K562 (cell line): ENCODE results near the gene DLST. TPM values are rescaled to one million over a fixed set of nuclear protein-coding genes. Genes with fewer than 3 reads are reported as not detected.

ENCODE experiments used
- ARHGAP35 ChIP-seq: fragments of 450-650 bp; IDR thresholded peaks from 2 replicates; pipeline ENCODE4 v1.6.1; 2018; ENCODE audit not compliant: partially characterized antibody
- CBFB ChIP-seq: sonication (generic); formaldehyde crosslinking; IDR thresholded peaks from 2 replicates; pipeline ENCODE4 v1.4.0; 2020; ENCODE audit warnings: mild to moderate bottlenecking, missing genetic modification reagents
- CREBBP ChIP-seq: IDR thresholded peaks from one replicate; pipeline ENCODE4 v1.6.1; 2012; ENCODE audit warnings: low read depth, mild to moderate bottlenecking, control low read depth, inconsistent platforms, low read length
- EP300 ChIP-seq: IDR thresholded peaks from 2 replicates; pipeline ENCODE4 v1.6.1; 2012; ENCODE audit warnings: low read length, improper control_type of control experiment
- FOXM1 ChIP-seq, 2 experiments: fragments of 450-650 bp in 1 of 2; sonication (generic) in 1 of 2; formaldehyde crosslinking in 1 of 2; IDR thresholded peaks; 2 replicates each; pipeline versions ENCODE4 v1.6.1 to v1.9.0; 2017 to 2022; ENCODE audit warnings: low read depth in 2 of 2, mild to moderate bottlenecking in 2 of 2, missing genetic modification reagents in 1 of 2, moderate library complexity in 1 of 2
- GABPA ChIP-seq: fragments of 200-800 bp; sonication (Bioruptor generic); conservative IDR thresholded peaks from 2 replicates; pipeline ENCODE4 v1.6.1; 2016; ENCODE audit warnings: low read depth, missing genetic modification characterization, missing compliant biosample characterization
- IFI16 ChIP-seq: fragments of 250-450 bp; sonication (Bioruptor Pico); IDR thresholded peaks from 2 replicates; pipeline ENCODE4 v2.1.2; 2022; ENCODE audit warnings: mild to moderate bottlenecking, inconsistent platforms
- NCOA4 ChIP-seq: fragments of 450-650 bp; IDR thresholded peaks from 2 replicates; pipeline ENCODE4 v1.6.1; 2018; ENCODE audit warnings: mild to moderate bottlenecking; ENCODE audit not compliant: partially characterized antibody
- NFIX ChIP-seq: fragments of 250-450 bp; sonication (Bioruptor Pico); IDR thresholded peaks from 2 replicates; pipeline ENCODE4 v1.4.0; 2020; ENCODE audit warnings: low read depth, mild to moderate bottlenecking, moderate library complexity
- NR4A1 ChIP-seq, 2 experiments: fragments of 250-450 bp in 1 of 2; fragments of 450-650 bp in 1 of 2; sonication (Bioruptor Pico) in 1 of 2; IDR thresholded peaks; 2 replicates each; pipeline versions ENCODE4 v1.4.0 to v1.6.1; 2016 to 2020; ENCODE audit warnings: mild to moderate bottlenecking in 2 of 2, missing compliant biosample characterization in 1 of 2, missing genetic modification characterization in 1 of 2, moderate library complexity in 1 of 2
- RBBP5 ChIP-seq: fragments of 200-600 bp; sonication (generic); IDR thresholded peaks from 2 replicates; pipeline ENCODE4 v1.6.1; 2012; ENCODE audit warnings: borderline replicate concordance, mild to moderate bottlenecking, low read length, control low read depth, inconsistent platforms; ENCODE audit not compliant: insufficient read depth, poor library complexity, severe bottlenecking
- RBM14 ChIP-seq: fragments of 200-400 bp; formaldehyde crosslinking; IDR thresholded peaks from 2 replicates; pipeline ENCODE4 v1.6.1; 2018; ENCODE audit warnings: low read depth, mild to moderate bottlenecking, low read length, moderate library complexity, borderline replicate concordance; ENCODE audit not compliant: insufficient read depth
- SMAD1 ChIP-seq: fragments of 150-350 bp; IDR thresholded peaks from 2 replicates; pipeline ENCODE4 v1.6.1; 2014; ENCODE audit warnings: low read length, low read depth; ENCODE audit not compliant: partially characterized antibody
- ZKSCAN3 ChIP-seq: fragments of 250-450 bp; sonication (Bioruptor Pico); IDR thresholded peaks from 2 replicates; pipeline ENCODE4 v1.4.0; 2020
- ZNF165 ChIP-seq: fragments of 250-450 bp; sonication (Bioruptor Pico); IDR thresholded peaks from 2 replicates; pipeline ENCODE4 v1.4.0; 2020; ENCODE audit warnings: borderline replicate concordance
- ZNF644 ChIP-seq: fragments of 200-800 bp; sonication (Bioruptor generic); IDR thresholded peaks from 2 replicates; pipeline ENCODE4 v1.6.1; 2016; ENCODE audit warnings: low read depth, missing genetic modification characterization, missing compliant biosample characterization
- polyA plus RNA-seq, 8 experiments: library from polyadenylated mRNA; depleted of rRNA in 4 of 8; stranded (reverse) in 5 of 8; unstranded in 3 of 8; fragments of >200 nt; fragmentation: Nextera tagmentation in 2 of 8; fragmentation: Illumina TruSeq in 1 of 8; extraction: Ambion mirVana in 2 of 8; extraction: Trizol in 1 of 8; gene quantifications; 2 replicates each; pipeline versions ENCODE4 v1.2.1 to v1.2.3, GENCODE V29; 2011 to 2014; ENCODE audit warnings: inconsistent platforms in 1 of 8, missing spikeins in 1 of 8
- total RNA-seq, 7 experiments: library from RNA; depleted of rRNA in 6 of 7; stranded (reverse); fragments of >200 nt in 6 of 7; fragmentation: Illumina TruSeq in 2 of 7; extraction: Trizol in 2 of 7; gene quantifications; 2 replicates each; pipeline versions ENCODE4 v1.2.1 to v1.2.3, GENCODE V29; 2011 to 2021; ENCODE audit warnings: low replicate concordance in 1 of 7
- TF ChIP-seq, protein P1 (sequence below): fragments of 450-650 bp; formaldehyde crosslinking; IDR thresholded peaks from 2 replicates; pipeline ENCODE4 v1.4.0; 2020; ENCODE audit warnings: mild to moderate bottlenecking
- TF ChIP-seq, protein P2 (sequence below), 2 experiments: fragments of 450-650 bp; conservative IDR thresholded peaks; 2 replicates each; pipeline ENCODE4 v1.6.1; 2017; ENCODE audit warnings: mild to moderate bottlenecking in 2 of 2, moderate library complexity in 2 of 2
- TF ChIP-seq, protein P3 (sequence below): fragments of 200-800 bp; sonication (Bioruptor generic); IDR thresholded peaks from 2 replicates; pipeline ENCODE4 v1.6.1; 2016; ENCODE audit warnings: missing genetic modification characterization, missing compliant biosample characterization

The DLST gene
- total and polyA plus RNA-seq, 9 of the 15 experiments (the other 6 are each of a cell fraction or from before 2014, with no cell fraction given): 3.0 to 73.7 (median 45.4) TPM

DNA sequence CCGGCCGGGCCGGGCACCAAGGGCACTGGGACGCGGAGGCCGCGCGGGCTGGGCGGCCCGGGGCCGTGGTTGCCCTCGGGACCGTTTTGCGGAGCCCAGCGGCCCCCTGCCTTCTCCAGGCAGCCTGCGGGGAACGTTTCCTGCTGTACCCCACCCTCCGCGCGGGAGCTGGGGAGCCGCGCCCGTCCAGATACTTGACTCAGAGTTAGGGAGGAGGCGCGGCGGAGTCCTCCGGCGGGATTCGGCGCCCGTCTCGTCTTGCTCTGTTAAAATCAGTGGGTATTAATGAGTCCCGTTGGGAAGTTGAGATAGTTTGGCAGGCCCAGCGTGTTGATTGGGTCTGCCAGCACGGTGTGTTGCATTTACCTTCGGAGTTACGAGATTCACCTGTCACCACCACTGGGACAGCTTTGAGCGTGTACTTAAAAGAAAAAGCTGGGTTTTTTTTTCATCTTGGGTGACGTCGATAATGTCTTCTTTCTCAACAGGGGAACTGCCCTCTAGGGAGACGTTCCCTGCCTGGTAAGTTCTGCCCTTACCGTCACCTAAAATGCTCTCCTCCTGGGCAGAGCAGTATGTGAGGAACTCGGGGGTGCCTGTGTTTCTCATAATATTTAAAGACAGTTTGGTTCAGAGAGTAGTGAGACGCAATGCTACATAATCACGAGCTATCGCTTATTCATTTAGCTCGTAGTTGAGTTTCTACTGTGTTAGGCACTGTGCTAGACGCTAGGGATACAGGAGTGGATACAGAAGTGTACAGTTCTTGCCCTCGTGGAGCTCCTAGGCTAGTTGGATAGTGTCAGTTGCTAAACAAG is 596 bp downstream of the DLST start (continued):
- TF ChIP-seq ZNF644 (tag) (no peak), NR4A1 (CRISPR knock-in tag; IDR thresholded peaks at IDR 0.05) (no peak), NR4A1 (tag; IDR thresholded peaks at IDR 0.05) (no peak), ZNF165 (no peak), NFIX (CRISPR knock-in tag) (no peak), GABPA (tag) (peak; percentile 92), SMAD1 (no peak), CBFB (CRISPR knock-in tag) (no peak), FOXM1 (IDR thresholded peaks at IDR 0.05; ENCODE audit: low read depth) (no peak), FOXM1 (CRISPR knock-in tag; IDR thresholded peaks at IDR 0.05; ENCODE audit: low read depth) (no peak), NCOA4 (no peak), ZKSCAN3 (CRISPR knock-in tag) (no peak), IFI16 (no peak), CREBBP (no peak), RBM14 (no peak), ARHGAP35 (no peak), EP300 (no peak), RBBP5 (peak; percentile 87)
- TF ChIP-seq, protein P1, sequence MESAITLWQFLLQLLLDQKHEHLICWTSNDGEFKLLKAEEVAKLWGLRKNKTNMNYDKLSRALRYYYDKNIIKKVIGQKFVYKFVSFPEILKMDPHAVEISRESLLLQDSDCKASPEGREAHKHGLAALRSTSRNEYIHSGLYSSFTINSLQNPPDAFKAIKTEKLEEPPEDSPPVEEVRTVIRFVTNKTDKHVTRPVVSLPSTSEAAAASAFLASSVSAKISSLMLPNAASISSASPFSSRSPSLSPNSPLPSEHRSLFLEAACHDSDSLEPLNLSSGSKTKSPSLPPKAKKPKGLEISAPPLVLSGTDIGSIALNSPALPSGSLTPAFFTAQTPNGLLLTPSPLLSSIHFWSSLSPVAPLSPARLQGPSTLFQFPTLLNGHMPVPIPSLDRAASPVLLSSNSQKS (CRISPR knock-in tag): no peak
- TF ChIP-seq, protein P2, sequence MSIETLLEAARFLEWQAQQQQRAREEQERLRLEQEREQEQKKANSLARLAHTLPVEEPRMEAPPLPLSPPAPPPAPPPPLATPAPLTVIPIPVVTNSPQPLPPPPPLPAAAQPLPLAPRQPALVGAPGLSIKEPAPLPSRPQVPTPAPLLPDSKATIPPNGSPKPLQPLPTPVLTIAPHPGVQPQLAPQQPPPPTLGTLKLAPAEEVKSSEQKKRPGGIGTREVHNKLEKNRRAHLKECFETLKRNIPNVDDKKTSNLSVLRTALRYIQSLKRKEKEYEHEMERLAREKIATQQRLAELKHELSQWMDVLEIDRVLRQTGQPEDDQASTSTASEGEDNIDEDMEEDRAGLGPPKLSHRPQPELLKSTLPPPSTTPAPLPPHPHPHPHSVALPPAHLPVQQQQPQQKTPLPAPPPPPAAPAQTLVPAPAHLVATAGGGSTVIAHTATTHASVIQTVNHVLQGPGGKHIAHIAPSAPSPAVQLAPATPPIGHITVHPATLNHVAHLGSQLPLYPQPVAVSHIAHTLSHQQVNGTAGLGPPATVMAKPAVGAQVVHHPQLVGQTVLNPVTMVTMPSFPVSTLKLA (conservative IDR thresholded peaks at IDR 0.05): 0 out of 4 replicates have a peak, but pooled peaks of 1 of the 2 experiments have one; percentile 22
- TF ChIP-seq, protein P3, sequence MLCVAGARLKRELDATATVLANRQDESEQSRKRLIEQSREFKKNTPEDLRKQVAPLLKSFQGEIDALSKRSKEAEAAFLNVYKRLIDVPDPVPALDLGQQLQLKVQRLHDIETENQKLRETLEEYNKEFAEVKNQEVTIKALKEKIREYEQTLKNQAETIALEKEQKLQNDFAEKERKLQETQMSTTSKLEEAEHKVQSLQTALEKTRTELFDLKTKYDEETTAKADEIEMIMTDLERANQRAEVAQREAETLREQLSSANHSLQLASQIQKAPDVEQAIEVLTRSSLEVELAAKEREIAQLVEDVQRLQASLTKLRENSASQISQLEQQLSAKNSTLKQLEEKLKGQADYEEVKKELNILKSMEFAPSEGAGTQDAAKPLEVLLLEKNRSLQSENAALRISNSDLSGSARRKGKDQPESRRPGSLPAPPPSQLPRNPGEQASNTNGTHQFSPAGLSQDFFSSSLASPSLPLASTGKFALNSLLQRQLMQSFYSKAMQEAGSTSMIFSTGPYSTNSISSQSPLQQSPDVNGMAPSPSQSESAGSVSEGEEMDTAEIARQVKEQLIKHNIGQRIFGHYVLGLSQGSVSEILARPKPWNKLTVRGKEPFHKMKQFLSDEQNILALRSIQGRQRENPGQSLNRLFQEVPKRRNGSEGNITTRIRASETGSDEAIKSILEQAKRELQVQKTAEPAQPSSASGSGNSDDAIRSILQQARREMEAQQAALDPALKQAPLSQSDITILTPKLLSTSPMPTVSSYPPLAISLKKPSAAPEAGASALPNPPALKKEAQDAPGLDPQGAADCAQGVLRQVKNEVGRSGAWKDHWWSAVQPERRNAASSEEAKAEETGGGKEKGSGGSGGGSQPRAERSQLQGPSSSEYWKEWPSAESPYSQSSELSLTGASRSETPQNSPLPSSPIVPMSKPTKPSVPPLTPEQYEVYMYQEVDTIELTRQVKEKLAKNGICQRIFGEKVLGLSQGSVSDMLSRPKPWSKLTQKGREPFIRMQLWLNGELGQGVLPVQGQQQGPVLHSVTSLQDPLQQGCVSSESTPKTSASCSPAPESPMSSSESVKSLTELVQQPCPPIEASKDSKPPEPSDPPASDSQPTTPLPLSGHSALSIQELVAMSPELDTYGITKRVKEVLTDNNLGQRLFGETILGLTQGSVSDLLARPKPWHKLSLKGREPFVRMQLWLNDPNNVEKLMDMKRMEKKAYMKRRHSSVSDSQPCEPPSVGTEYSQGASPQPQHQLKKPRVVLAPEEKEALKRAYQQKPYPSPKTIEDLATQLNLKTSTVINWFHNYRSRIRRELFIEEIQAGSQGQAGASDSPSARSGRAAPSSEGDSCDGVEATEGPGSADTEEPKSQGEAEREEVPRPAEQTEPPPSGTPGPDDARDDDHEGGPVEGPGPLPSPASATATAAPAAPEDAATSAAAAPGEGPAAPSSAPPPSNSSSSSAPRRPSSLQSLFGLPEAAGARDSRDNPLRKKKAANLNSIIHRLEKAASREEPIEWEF: no peak
